HL-60 (cell line): ENCODE data around the gene HORMAD2.
A peak's percentile ranks its signal among the peaks of the same experiment; 100 is the strongest.

Experiments
- POLR2AphosphoS5 ChIP-seq: IDR thresholded peaks from 2 replicates; pipeline ENCODE4 v1.6.1; 2012; ENCODE audit warnings: low read depth
- TF ChIP-seq, protein P1 (sequence below): IDR thresholded peaks from one replicate; pipeline ENCODE4 v1.5.1; 2011; ENCODE audit warnings: low read length, control low read depth, inconsistent platforms; ENCODE audit not compliant: insufficient read depth
- TF ChIP-seq, protein P2 (sequence below): IDR thresholded peaks from 2 replicates; pipeline ENCODE4 v1.6.1; 2012; ENCODE audit warnings: low read depth; ENCODE audit not compliant: insufficient replicate concordance

- 0 out of 2 replicates have a peak, but pooled peaks have one; percentile 26 for TF ChIP-seq POLR2AphosphoS5
- TF ChIP-seq, protein P1, sequence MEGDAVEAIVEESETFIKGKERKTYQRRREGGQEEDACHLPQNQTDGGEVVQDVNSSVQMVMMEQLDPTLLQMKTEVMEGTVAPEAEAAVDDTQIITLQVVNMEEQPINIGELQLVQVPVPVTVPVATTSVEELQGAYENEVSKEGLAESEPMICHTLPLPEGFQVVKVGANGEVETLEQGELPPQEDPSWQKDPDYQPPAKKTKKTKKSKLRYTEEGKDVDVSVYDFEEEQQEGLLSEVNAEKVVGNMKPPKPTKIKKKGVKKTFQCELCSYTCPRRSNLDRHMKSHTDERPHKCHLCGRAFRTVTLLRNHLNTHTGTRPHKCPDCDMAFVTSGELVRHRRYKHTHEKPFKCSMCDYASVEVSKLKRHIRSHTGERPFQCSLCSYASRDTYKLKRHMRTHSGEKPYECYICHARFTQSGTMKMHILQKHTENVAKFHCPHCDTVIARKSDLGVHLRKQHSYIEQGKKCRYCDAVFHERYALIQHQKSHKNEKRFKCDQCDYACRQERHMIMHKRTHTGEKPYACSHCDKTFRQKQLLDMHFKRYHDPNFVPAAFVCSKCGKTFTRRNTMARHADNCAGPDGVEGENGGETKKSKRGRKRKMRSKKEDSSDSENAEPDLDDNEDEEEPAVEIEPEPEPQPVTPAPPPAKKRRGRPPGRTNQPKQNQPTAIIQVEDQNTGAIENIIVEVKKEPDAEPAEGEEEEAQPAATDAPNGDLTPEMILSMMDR, result no peak
- TF ChIP-seq, protein P2, sequence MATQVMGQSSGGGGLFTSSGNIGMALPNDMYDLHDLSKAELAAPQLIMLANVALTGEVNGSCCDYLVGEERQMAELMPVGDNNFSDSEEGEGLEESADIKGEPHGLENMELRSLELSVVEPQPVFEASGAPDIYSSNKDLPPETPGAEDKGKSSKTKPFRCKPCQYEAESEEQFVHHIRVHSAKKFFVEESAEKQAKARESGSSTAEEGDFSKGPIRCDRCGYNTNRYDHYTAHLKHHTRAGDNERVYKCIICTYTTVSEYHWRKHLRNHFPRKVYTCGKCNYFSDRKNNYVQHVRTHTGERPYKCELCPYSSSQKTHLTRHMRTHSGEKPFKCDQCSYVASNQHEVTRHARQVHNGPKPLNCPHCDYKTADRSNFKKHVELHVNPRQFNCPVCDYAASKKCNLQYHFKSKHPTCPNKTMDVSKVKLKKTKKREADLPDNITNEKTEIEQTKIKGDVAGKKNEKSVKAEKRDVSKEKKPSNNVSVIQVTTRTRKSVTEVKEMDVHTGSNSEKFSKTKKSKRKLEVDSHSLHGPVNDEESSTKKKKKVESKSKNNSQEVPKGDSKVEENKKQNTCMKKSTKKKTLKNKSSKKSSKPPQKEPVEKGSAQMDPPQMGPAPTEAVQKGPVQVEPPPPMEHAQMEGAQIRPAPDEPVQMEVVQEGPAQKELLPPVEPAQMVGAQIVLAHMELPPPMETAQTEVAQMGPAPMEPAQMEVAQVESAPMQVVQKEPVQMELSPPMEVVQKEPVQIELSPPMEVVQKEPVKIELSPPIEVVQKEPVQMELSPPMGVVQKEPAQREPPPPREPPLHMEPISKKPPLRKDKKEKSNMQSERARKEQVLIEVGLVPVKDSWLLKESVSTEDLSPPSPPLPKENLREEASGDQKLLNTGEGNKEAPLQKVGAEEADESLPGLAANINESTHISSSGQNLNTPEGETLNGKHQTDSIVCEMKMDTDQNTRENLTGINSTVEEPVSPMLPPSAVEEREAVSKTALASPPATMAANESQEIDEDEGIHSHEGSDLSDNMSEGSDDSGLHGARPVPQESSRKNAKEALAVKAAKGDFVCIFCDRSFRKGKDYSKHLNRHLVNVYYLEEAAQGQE, result no peak
These were observed 39.6 kb upstream of the HORMAD2 start for GRCh38 chr22:30040499-30041260.
